IPS-20b (cell line): ENCODE data around the gene PHLDA3.

Source experiments
- H3K27ac ChIP-seq: one replicate; pipeline ENCODE4 v1.5.1; 2013; ENCODE audit warnings: low read length
- H3K27me3 ChIP-seq: 2 replicates; pipeline ENCODE4 v1.6.1; 2013; ENCODE audit warnings: mild to moderate bottlenecking, low read length, inconsistent platforms; ENCODE audit not compliant: insufficient read depth
- H3K36me3 ChIP-seq: 2 replicates; pipeline ENCODE4 v1.6.1; 2013; ENCODE audit warnings: low read depth, mild to moderate bottlenecking, inconsistent platforms, low read length, moderate library complexity; ENCODE audit not compliant: insufficient read depth
- H3K4me1 ChIP-seq: 2 replicates; pipeline ENCODE4 v1.6.1; 2013; ENCODE audit warnings: mild to moderate bottlenecking, control low read depth, inconsistent platforms, low read length, moderate library complexity; ENCODE audit not compliant: insufficient read depth
- H3K4me3 ChIP-seq: 2 replicates; pipeline ENCODE4 v1.5.1; 2013; ENCODE audit warnings: mild to moderate bottlenecking, low read length, inconsistent platforms
- H3K9ac ChIP-seq: 2 replicates; pipeline ENCODE4 v1.6.1; 2013; ENCODE audit warnings: low read depth, mild to moderate bottlenecking, inconsistent platforms, low read length, moderate library complexity
- H3K9me3 ChIP-seq: 2 replicates; pipeline ENCODE4 v1.6.1; 2013; ENCODE audit warnings: mild to moderate bottlenecking, low read depth, low read length, inconsistent platforms; ENCODE audit not compliant: insufficient read depth

Gene PHLDA3

GRCh38 chr1:201510734-201511133 is 41.7 kb upstream of the PHLDA3 start:
- peaks cover 30% of the 10 kb centered on the region for H3K27me3 ChIP-seq
- no peak overlapping the region for H3K9ac ChIP-seq
- H3K4me3 ChIP-seq: no peak overlapping the region
- H3K4me1 ChIP-seq: peaks cover 20% of the 10 kb centered on the region; the same call in 1 of the 2 replicates
- H3K36me3 ChIP-seq: no peaks in the 10 kb centered on the region
- H3K9me3 ChIP-seq: no peaks in the 10 kb centered on the region
- no peak overlapping the region for H3K27ac ChIP-seq

DNA sequence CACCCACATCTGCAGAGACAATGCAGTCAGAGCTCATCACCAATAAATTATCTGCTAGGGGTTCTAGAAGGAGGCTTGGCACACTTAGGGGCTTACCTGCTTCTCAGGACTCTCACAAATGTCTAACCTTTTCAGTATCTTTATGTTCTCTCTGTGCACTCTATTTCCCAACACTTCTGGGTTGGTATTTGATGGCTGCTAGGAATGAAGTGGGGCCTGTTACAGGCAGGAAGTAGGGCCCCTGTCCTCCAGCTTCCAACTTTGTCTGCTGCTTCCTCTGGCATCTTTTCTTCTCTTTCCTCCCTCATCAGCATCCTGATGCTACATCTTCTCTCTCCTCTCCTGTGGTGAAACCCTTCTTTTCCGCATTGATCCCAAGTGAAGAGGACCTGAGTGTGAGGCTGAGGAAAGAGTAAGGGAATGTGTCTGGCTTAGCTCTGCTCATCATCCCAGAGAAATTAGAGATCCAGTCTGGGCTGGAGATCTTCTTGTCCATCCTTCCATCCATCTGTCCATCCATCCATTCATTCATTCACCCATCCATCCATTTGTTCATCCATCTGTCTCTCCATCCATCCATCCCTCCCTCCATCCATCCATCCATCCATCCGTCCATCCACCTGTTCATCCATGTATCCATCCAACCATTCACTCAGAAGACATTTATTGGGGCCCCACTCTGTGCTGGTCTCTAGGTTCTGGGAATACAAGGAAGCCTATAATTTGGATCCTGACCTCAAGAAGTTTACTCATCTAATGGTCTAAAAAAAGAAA is 40.8 kb upstream of the PHLDA3 start:
- peaks cover 34% of the 10 kb centered on the region for H3K27me3 ChIP-seq
- H3K9me3 ChIP-seq: no peaks in the 10 kb centered on the region
- H3K36me3 ChIP-seq: no peaks in the 10 kb centered on the region
- no peak overlapping the region for H3K4me3 ChIP-seq
- H3K4me1 ChIP-seq: peaks cover 28% of the 10 kb centered on the region; the same call in 1 of the 2 replicates
- H3K9ac ChIP-seq: no peak overlapping the region
- no peak overlapping the region for H3K27ac ChIP-seq

- peaks cover 34% of the 10 kb centered on the region for H3K4me1 ChIP-seq
- H3K27ac ChIP-seq: no peak overlapping the region
- no peak overlapping the region for H3K4me3 ChIP-seq
- H3K9ac ChIP-seq: no peak overlapping the region
- H3K9me3 ChIP-seq: no peaks in the 10 kb centered on the region
- H3K27me3 ChIP-seq: peaks cover 34% of the 10 kb centered on the region
- no peaks in the 10 kb centered on the region for H3K36me3 ChIP-seq
Measured at GRCh38 chr1:201508809-201509208, 39.8 kb upstream of the PHLDA3 start.

- Histone ChIP-seq H3K9ac (peak overlapping the region; percentile 47; the same call in 1 of the 2 replicates), H3K27me3 (peaks cover 34% of the 10 kb centered on the region), H3K4me3 (peak overlapping the region; percentile 61; the same call in 1 of the 2 replicates), H3K9me3 (no peaks in the 10 kb centered on the region), H3K36me3 (no peaks in the 10 kb centered on the region), H3K27ac (no peak overlapping the region), H3K4me1 (peaks cover 43% of the 10 kb centered on the region)
Measured at GRCh38 chr1:201507360-201507675, 38.3 kb upstream of the PHLDA3 start.

DNA sequence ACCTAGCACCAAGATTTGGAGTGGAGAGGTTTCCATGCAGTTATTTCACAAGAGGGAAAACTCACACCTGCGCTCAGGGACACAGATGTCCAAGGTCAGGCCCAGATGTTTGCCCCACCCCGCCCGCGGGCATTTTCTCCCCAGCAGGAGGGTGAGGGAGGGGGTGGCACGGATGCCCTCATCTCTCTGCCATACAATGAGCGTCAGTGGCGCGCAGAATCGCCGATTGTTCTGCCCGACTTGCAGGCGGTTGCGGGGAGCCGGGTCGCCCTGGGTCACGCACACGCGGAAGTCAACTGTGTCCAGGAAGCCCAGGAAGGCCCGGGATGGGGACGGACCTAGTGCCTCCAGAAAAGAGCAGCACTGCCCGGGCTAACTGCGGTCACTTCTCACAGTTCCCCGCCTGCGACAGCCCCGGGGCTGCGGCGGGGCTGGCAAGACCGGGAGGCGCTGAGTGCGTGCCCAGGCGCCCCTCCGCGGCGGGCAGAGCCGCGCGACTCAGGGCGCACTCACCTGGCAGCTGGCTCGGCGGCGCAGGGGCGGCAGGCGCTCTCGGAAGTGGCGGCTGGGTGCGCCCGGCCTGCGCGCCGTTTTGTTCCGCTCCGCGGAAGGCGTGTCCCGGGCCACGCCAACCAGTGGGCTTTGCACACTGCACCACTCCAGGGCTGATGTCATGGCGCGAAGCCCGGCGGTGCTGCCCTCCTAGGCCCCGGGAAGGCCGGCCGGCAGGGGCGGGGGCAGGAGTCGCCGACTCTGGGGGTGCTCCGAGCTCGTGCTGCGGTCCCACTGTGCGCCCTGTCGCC is 37.8 kb upstream of the PHLDA3 start, which contains the start of gene CSRP1:
TSS of gene CSRP1 (minus strand) at position 567 of the 803 bp plus-strand sequence. CDS start 10,820 bp downstream, outside the sequence.
- Histone ChIP-seq H3K27me3 (peaks cover 34% of the 10 kb centered on the region), H3K4me1 (peaks cover 41% of the 10 kb centered on the region), H3K9me3 (no peaks in the 10 kb centered on the region), H3K9ac (peak within 1 kb of the TSS; percentile 47; the same call in 1 of the 2 replicates), H3K4me3 (peak within 1 kb of the TSS; percentile 61; the same call in 1 of the 2 replicates), H3K27ac (no peak within 1 kb of the TSS), H3K36me3 (no peaks in the 10 kb centered on the region)

GRCh38 chr1:201506092-201506491 is 37.1 kb upstream of the PHLDA3 start:
- Histone ChIP-seq H3K27ac (no peak overlapping the region), H3K27me3 (peaks cover 34% of the 10 kb centered on the region), H3K36me3 (no peaks in the 10 kb centered on the region), H3K4me1 (peaks cover 41% of the 10 kb centered on the region), H3K9ac (peak overlapping the region; percentile 17; the same call in 1 of the 2 replicates), H3K9me3 (no peaks in the 10 kb centered on the region), H3K4me3 (peak overlapping the region; percentile 61; the same call in 1 of the 2 replicates)

DNA sequence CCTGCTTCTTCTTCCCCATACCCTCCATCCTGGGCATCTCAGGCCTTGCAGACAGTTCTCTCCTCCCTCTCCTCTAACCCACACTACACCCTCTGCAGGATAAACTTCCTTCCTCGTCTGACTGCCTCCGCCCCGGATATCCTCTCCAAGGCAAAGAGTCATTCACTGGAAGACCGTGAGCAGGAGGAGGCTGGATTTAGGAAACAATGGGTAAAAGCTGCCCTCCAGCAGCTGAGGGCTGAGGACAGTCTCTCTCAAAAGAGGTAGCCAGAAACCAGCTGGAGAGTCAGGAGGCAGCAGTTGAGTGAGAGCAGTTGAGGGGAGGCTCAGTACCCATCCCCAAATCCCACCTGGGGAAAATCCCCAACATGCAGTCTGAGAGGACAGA is 36.5 kb upstream of the PHLDA3 start:
- Histone ChIP-seq H3K4me3 (peak overlapping the region; percentile 61; the same call in 1 of the 2 replicates), H3K27ac (no peak overlapping the region), H3K4me1 (peaks cover 47% of the 10 kb centered on the region), H3K9me3 (no peaks in the 10 kb centered on the region), H3K27me3 (peaks cover 34% of the 10 kb centered on the region), H3K36me3 (no peaks in the 10 kb centered on the region), H3K9ac (peak overlapping the region; percentile 28; the same call in 1 of the 2 replicates)

DNA sequence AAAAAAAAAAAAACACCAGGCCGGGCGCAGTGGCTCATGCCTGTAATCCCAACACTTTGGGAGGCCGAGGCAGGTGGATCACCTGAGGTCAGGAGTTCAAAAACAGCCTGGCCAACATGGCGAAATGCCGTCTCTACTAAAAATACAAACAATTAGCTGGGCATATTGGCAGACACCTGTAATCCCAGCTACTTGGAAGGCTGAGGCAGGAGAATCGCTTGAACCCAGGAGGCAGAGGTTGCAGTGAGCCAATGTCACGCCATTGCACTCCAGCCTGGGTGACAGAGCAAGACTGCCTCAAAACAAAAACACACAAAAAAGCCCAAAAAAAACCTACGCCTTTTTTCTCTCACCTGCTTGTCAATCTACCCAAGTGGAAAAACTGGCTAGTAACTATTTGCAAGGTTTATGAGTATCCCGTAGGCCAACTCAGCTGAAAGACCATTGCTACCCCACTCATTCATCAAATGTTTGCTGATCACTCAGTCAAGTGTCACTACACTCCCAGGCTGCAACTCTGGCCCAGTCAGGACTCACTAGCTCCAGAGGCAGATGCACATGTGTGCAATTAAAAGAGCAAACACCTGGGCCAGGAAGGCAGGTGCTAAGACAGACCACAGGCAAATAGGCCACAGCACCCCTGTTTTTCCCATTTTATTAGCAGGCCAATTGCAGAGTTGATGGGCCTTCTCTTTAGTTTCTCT is 36.0 kb upstream of the PHLDA3 start:
- Histone ChIP-seq H3K9me3 (no peaks in the 10 kb centered on the region), H3K4me3 (no peak overlapping the region), H3K27ac (no peak overlapping the region), H3K4me1 (peaks cover 53% of the 10 kb centered on the region), H3K9ac (peak overlapping the region; percentile 28; the same call in 1 of the 2 replicates), H3K36me3 (no peaks in the 10 kb centered on the region), H3K27me3 (peaks cover 34% of the 10 kb centered on the region)

- Histone ChIP-seq H3K9ac (peak overlapping the region; percentile 63; the same call in 1 of the 2 replicates), H3K4me1 (peaks cover 55% of the 10 kb centered on the region), H3K36me3 (no peaks in the 10 kb centered on the region), H3K27me3 (peaks cover 34% of the 10 kb centered on the region), H3K27ac (peak overlapping the region; percentile 11), H3K4me3 (no peak overlapping the region), H3K9me3 (no peaks in the 10 kb centered on the region)
Measured at GRCh38 chr1:201504179-201504631, 35.2 kb upstream of the PHLDA3 start.

DNA sequence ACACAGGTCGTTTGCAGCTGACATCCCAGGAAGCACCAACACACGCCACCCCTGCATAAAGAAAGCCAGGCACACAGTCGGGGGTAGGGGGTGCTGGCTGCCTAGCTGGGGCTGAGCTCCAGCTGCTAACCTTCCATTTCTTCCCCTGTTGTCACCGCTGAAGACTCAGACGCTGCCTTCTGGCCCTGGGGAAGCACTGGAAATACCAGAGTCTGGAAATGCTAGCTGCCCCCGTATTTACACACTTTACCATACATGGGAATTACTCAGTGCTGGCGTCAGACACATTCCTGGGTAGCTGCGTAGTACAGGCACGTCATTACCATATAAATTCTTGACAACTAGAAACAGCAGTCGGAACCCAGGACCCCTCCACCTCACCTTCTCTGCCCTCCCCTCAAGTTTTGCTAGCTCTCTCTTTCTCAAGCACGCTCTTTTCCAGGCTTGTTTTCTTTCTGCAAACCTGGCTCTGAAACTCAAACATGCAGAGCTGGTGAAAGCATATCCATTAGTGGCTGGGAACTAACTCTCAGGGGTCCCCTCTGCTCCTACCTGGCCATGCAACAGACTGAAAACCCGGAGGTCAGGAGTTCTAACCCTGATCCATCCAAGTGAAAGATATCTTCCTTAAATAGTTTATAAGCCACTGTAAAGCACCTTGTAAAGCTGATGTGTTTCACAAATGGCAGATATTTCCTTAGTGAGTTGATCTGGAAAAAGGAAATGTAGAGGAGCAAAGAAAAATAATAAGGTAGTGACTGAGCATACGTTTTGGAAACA is 34.6 kb upstream of the PHLDA3 start:
- H3K27ac ChIP-seq: peak overlapping the region; percentile 11
- peak overlapping the region; percentile 63; the same call in 1 of the 2 replicates for H3K9ac ChIP-seq
- peaks cover 55% of the 10 kb centered on the region for H3K4me1 ChIP-seq
- no peaks in the 10 kb centered on the region for H3K9me3 ChIP-seq
- no peaks in the 10 kb centered on the region for H3K36me3 ChIP-seq
- peaks cover 31% of the 10 kb centered on the region for H3K27me3 ChIP-seq
- H3K4me3 ChIP-seq: peak overlapping the region; percentile 0; the same call in 1 of the 2 replicates
